SK-N-SH treated with all-trans-retinoic acid at 6 μM for 48 hours (cell line): ENCODE results near the gene MPPED2.
A peak's percentile ranks its signal among the peaks of the same experiment; 100 is the strongest.

Experiments
- ATAC-seq: fragments of 200-7000 bp; cut with Tn5 transposase; 3 replicates; pipeline ENCODE4 v1.9.1; 2020; ENCODE audit warnings: mild to moderate bottlenecking, moderate library complexity
- ARNTL ChIP-seq: fragments of 450-650 bp; formaldehyde crosslinking; IDR thresholded peaks from 2 replicates; pipeline ENCODE4 v1.5.0; 2020; ENCODE audit warnings: low read depth, mild to moderate bottlenecking, moderate library complexity, borderline replicate concordance
- BACH2 ChIP-seq: fragments of 250-450 bp; sonication (Bioruptor Pico); IDR thresholded peaks from 2 replicates; pipeline ENCODE4 v1.9.0; 2021; ENCODE audit warnings: mild to moderate bottlenecking, borderline replicate concordance
- CREB5 ChIP-seq: fragments of 250-450 bp; sonication (Bioruptor Pico); IDR thresholded peaks from 2 replicates; pipeline ENCODE4 v1.5.1; 2020; ENCODE audit warnings: low read depth, mild to moderate bottlenecking, moderate library complexity
- CSDC2 ChIP-seq: fragments of 250-450 bp; sonication (Bioruptor Pico); IDR thresholded peaks from 2 replicates; pipeline ENCODE4 v1.5.0; 2020; ENCODE audit warnings: mild to moderate bottlenecking, moderate library complexity
- CSRNP3 ChIP-seq: fragments of 250-450 bp; sonication (Bioruptor Pico); IDR thresholded peaks from 2 replicates; pipeline ENCODE4 v1.5.1; 2021; ENCODE audit warnings: mild to moderate bottlenecking, moderate library complexity
- ESRRG ChIP-seq: fragments of 250-450 bp; sonication (Bioruptor Pico); IDR thresholded peaks from 2 replicates; pipeline ENCODE4 v1.6.1; 2021; ENCODE audit warnings: mild to moderate bottlenecking
- GLIS3 ChIP-seq: fragments of 250-450 bp; sonication (Bioruptor Pico); IDR thresholded peaks from 2 replicates; pipeline ENCODE4 v1.5.0; 2020; ENCODE audit warnings: mild to moderate bottlenecking, moderate library complexity
- ISL1 ChIP-seq: fragments of 250-450 bp; sonication (Bioruptor Pico); IDR thresholded peaks from 2 replicates; pipeline ENCODE4 v2.1.2; 2022; ENCODE audit warnings: mild to moderate bottlenecking, moderate library complexity
- OSR1 ChIP-seq: fragments of 250-450 bp; sonication (Bioruptor Pico); IDR thresholded peaks from 2 replicates; pipeline ENCODE4 v1.8.0; 2022; ENCODE audit warnings: moderate library complexity, mild to moderate bottlenecking, inconsistent platforms
- POU6F1 ChIP-seq: fragments of 250-450 bp; sonication (Bioruptor Pico); IDR thresholded peaks from 2 replicates; pipeline ENCODE4 v1.8.0; 2021; ENCODE audit warnings: low read depth, mild to moderate bottlenecking, moderate library complexity, borderline replicate concordance
- PPARA ChIP-seq: fragments of 250-450 bp; sonication (Bioruptor Pico); IDR thresholded peaks from 2 replicates; pipeline ENCODE4 v1.5.0; 2020; ENCODE audit warnings: mild to moderate bottlenecking, borderline replicate concordance
- RARB ChIP-seq: fragments of 250-450 bp; sonication (Bioruptor Pico); IDR thresholded peaks from 2 replicates; pipeline ENCODE4 v1.8.0; 2021; ENCODE audit warnings: mild to moderate bottlenecking, moderate library complexity
- SNAI2 ChIP-seq: fragments of 250-450 bp; sonication (Bioruptor Pico); IDR thresholded peaks from 2 replicates; pipeline ENCODE4 v1.5.0; 2020; ENCODE audit warnings: mild to moderate bottlenecking, moderate library complexity
- TCF4 ChIP-seq: fragments of 250-450 bp; sonication (Bioruptor Pico); IDR thresholded peaks from 2 replicates; pipeline ENCODE4 v1.8.0; 2021; ENCODE audit warnings: mild to moderate bottlenecking, moderate library complexity, borderline replicate concordance
- TOX ChIP-seq: fragments of 250-450 bp; sonication (Bioruptor Pico); IDR thresholded peaks from 2 replicates; pipeline ENCODE4 v1.8.0; 2021; ENCODE audit warnings: mild to moderate bottlenecking, moderate library complexity, borderline replicate concordance
- ZC3H10 ChIP-seq: fragments of 250-450 bp; sonication (Bioruptor Pico); IDR thresholded peaks from 2 replicates; pipeline ENCODE4 v1.5.1; 2021; ENCODE audit warnings: mild to moderate bottlenecking, moderate library complexity
- ZFP3 ChIP-seq: fragments of 250-450 bp; sonication (Bioruptor Pico); IDR thresholded peaks from 2 replicates; pipeline ENCODE4 v1.5.0; 2020; ENCODE audit warnings: mild to moderate bottlenecking, moderate library complexity
- ZFP30 ChIP-seq: fragments of 450-650 bp; formaldehyde crosslinking; IDR thresholded peaks from 2 replicates; pipeline ENCODE4 v1.5.0; 2022; ENCODE audit warnings: mild to moderate bottlenecking, moderate library complexity
- ZNF565 ChIP-seq: fragments of 450-650 bp; formaldehyde crosslinking; conservative IDR thresholded peaks from 2 replicates; pipeline ENCODE4 v1.5.0; 2020; ENCODE audit warnings: low read depth, mild to moderate bottlenecking, moderate library complexity
- ZNF70 ChIP-seq: fragments of 450-650 bp; formaldehyde crosslinking; IDR thresholded peaks from 2 replicates; pipeline ENCODE4 v1.5.0; 2020; ENCODE audit warnings: mild to moderate bottlenecking, moderate library complexity
- ZNF8 ChIP-seq: fragments of 450-650 bp; formaldehyde crosslinking; IDR thresholded peaks from 2 replicates; pipeline ENCODE4 v1.5.0; 2020; ENCODE audit warnings: mild to moderate bottlenecking, moderate library complexity

MPPED2 gene

GRCh38 chr11:30587269-30587812, 1.2 kb upstream of the MPPED2 start:
- TF ChIP-seq PPARA: no peak
- no peak for TF ChIP-seq POU6F1 (CRISPR knock-in tag)
- no peak for TF ChIP-seq SNAI2
- TF ChIP-seq TCF4 (CRISPR knock-in tag): no peak
- no peak for ATAC-seq

- peak; percentile 23 for ATAC-seq
These were observed 282 bp downstream of the MPPED2 start for GRCh38 chr11:30585892-30586250.

GRCh38 chr11:30585125-30585891, 845 bp downstream of the MPPED2 start:
- peak; percentile 42 for ATAC-seq
- no peak for TF ChIP-seq ZFP3 (CRISPR knock-in tag)
- no peak for TF ChIP-seq ARNTL (CRISPR knock-in tag)
- no peak for TF ChIP-seq RARB (CRISPR knock-in tag)
- no peak for TF ChIP-seq ZNF565 (CRISPR knock-in tag)
- TF ChIP-seq CREB5 (CRISPR knock-in tag): no peak
- TF ChIP-seq CSDC2 (CRISPR knock-in tag): no peak
- TF ChIP-seq ZFP30 (CRISPR knock-in tag): no peak
- no peak for TF ChIP-seq ISL1 (CRISPR knock-in tag)
- TF ChIP-seq ESRRG: no peak
- no peak for TF ChIP-seq ZNF8 (CRISPR knock-in tag)
- TF ChIP-seq GLIS3 (CRISPR knock-in tag): no peak
- TF ChIP-seq PPARA: no peak
- TF ChIP-seq, all 23 proteins: peak for 0

More at GRCh38 chr11:30585892-30586250, 282 bp downstream of the MPPED2 start:
- TF ChIP-seq TOX (CRISPR knock-in tag) (no peak), ZC3H10 (CRISPR knock-in tag) (no peak), CSDC2 (CRISPR knock-in tag) (no peak), CSRNP3 (no peak), OSR1 (CRISPR knock-in tag) (no peak), BACH2 (no peak), ARNTL (CRISPR knock-in tag) (no peak)

- no peak for TF ChIP-seq CREB5 (CRISPR knock-in tag)
- TF ChIP-seq OSR1 (CRISPR knock-in tag): no peak
- no peak for TF ChIP-seq GLIS3 (CRISPR knock-in tag)
- TF ChIP-seq ZNF70 (CRISPR knock-in tag): no peak
- no peak for TF ChIP-seq PPARA
- no peak for TF ChIP-seq TCF4 (CRISPR knock-in tag)
- ATAC-seq: no peak
These were observed 2.5 kb downstream of the MPPED2 start for GRCh38 chr11:30583476-30584280.
